ENCODE data around the gene CERCAM.
A peak's percentile ranks its signal among the peaks of the same experiment; 100 is the strongest.

Gene CERCAM, protein sequence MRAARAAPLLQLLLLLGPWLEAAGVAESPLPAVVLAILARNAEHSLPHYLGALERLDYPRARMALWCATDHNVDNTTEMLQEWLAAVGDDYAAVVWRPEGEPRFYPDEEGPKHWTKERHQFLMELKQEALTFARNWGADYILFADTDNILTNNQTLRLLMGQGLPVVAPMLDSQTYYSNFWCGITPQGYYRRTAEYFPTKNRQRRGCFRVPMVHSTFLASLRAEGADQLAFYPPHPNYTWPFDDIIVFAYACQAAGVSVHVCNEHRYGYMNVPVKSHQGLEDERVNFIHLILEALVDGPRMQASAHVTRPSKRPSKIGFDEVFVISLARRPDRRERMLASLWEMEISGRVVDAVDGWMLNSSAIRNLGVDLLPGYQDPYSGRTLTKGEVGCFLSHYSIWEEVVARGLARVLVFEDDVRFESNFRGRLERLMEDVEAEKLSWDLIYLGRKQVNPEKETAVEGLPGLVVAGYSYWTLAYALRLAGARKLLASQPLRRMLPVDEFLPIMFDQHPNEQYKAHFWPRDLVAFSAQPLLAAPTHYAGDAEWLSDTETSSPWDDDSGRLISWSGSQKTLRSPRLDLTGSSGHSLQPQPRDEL

DNA sequence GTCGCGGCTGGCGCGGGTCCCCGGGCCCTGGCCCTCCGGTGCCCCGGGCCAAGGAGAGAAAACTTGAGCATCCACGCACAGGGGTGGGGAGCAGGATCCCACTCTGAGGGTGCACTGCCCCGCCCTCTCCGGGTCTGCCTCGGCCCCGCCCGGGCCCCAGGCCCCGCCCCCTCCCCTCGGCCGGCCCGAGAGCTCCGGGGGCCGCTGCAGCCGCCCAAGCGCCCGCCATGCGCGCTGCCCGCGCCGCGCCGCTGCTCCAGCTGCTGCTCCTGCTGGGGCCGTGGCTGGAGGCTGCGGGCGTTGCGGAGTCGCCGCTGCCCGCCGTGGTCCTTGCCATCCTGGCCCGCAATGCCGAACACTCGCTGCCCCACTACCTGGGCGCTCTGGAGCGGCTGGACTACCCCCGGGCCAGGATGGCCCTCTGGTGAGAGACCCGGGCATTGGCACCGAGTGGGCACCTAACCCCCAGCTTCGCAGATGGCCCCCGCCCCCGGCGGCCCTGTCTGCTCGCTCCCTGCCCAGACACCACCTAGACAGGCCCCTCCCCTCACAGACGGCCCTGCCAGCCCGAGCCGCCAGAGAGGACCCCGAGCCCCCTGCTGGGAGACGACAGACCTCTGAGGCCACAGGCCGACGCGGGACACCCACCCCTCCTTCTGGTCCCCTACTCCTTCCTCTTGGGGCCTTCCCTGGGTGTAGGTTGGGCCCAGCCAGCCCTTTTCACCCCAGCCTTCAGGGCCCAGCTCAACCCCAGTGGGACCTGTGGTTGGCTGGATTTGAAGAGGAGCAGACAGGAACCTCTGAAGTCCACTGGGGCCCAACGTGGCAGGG lies at the start of gene CERCAM:
Gene CERCAM, plus strand, starts transcription at position 207 of the 831 bp plus-strand sequence. Its CDS starts 21 bp downstream, at position 228.
- Histone ChIP-seq H3K36me3 (ENCODE audit: control insufficient read depth in 1 of 2, insufficient read depth in 2 of 2, low read length in 2 of 2) (peaks cover 0 to 3% of the 10 kb centered on the region in 2 donors), H3K4me1 (ENCODE audit: control insufficient read depth in 1 of 2, insufficient read depth in 2 of 2, low read length in 2 of 2) (peaks cover 0 to 25% of the 10 kb centered on the region in 2 donors), H3K27me3 (ENCODE audit: low read depth, low read length) (peaks cover 18% of the 10 kb centered on the region), H3K9me3 (ENCODE audit: control insufficient read depth in 1 of 2, low read length in 2 of 2) (no peaks in the 10 kb centered on the region), H3K27ac (ENCODE audit: low read length) (no peak within 1 kb of the TSS), H3K4me3 (ENCODE audit: low read depth in 1 of 2, low read length in 2 of 2) (peak within 1 kb of the TSS; percentile 48 to 94)

DNA sequence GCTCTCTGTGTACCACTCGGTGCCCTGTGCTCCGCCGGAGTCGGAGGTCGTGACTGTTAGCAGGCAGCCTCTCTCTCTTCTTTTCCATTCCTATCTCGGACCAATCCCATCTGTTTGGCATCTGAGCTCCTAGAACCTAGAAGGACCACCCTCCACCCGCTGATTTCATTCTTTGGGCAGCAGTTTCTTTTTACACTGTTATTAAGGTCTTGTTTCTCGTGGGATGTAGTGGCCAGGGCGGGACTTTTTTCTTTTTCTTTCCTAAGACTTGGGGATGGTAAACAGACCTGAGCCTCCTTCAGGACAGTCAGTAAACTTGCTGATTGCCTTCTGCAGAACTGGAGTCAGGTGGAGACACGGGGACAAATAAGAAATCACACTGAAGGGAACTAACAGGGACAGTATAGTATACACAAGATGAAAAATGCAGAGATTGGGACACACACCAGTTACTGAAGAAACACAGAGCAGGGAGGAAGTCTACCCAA lies 49.0 kb upstream of the CERCAM start:
- Histone ChIP-seq H3K27me3 (ENCODE audit: low read depth, low read length) (no peaks in the 10 kb centered on the region), H3K4me3 (ENCODE audit: low read depth in 1 of 2, low read length in 2 of 2) (peak overlapping the region; percentile 89 to 92), H3K4me1 (ENCODE audit: control insufficient read depth in 1 of 2, insufficient read depth in 2 of 2, low read length in 2 of 2) (peaks cover 5 to 33% of the 10 kb centered on the region in 2 donors), H3K36me3 (ENCODE audit: control insufficient read depth in 1 of 2, insufficient read depth in 2 of 2, low read length in 2 of 2) (peaks cover 4 to 11% of the 10 kb centered on the region in 2 donors), H3K27ac (ENCODE audit: low read length) (peak overlapping the region; percentile 95), H3K9me3 (ENCODE audit: control insufficient read depth in 1 of 2, low read length in 2 of 2) (no peaks in the 10 kb centered on the region)

DNA sequence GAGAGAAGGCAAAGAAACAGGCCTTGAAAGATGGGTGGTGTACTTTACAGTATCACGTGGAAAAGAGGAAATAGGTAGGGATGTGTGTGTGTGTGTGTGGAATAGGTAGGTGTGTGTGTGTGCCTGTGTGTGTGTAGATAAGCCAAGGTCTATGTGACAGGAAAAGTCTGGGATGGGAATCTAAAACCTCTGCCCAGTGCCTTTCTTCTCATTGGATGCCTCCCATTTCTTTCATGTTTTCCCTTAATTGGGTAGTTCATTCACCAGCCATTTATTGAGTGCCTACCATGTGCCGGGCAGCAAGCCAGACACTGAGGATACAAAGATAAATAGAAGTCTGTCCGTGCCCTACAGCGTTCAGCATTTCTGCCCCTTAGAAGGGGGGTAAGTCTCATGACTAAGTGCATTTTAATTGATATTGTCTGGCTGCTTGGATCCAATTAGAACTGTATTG lies 48.4 kb upstream of the CERCAM start:
- Histone ChIP-seq H3K4me3 (ENCODE audit: low read depth in 1 of 2, low read length in 2 of 2) (peak overlapping the region; percentile 89 to 92), H3K27me3 (ENCODE audit: low read depth, low read length) (no peaks in the 10 kb centered on the region), H3K4me1 (ENCODE audit: control insufficient read depth in 1 of 2, insufficient read depth in 2 of 2, low read length in 2 of 2) (peaks cover 5 to 33% of the 10 kb centered on the region in 2 donors), H3K36me3 (ENCODE audit: control insufficient read depth in 1 of 2, insufficient read depth in 2 of 2, low read length in 2 of 2) (peaks cover 4 to 11% of the 10 kb centered on the region in 2 donors), H3K27ac (ENCODE audit: low read length) (peak overlapping the region; percentile 95), H3K9me3 (ENCODE audit: control insufficient read depth in 1 of 2, low read length in 2 of 2) (no peaks in the 10 kb centered on the region)

GRCh38 chr9:128372784-128373183 lies 47.9 kb upstream of the CERCAM start:
- H3K36me3 ChIP-seq (ENCODE audit: control insufficient read depth in 1 of 2, insufficient read depth in 2 of 2, low read length in 2 of 2) = peaks cover 6 to 12% of the 10 kb centered on the region in 2 donors
- no peaks in the 10 kb centered on the region for H3K27me3 ChIP-seq (ENCODE audit: low read depth, low read length)
- H3K4me1 ChIP-seq (ENCODE audit: control insufficient read depth in 1 of 2, insufficient read depth in 2 of 2, low read length in 2 of 2) = peaks cover 5 to 33% of the 10 kb centered on the region in 2 donors
- H3K9me3 ChIP-seq (ENCODE audit: control insufficient read depth in 1 of 2, low read length in 2 of 2) = no peaks in the 10 kb centered on the region
- H3K4me3 ChIP-seq (ENCODE audit: low read depth in 1 of 2, low read length in 2 of 2) = peak overlapping the region in 1 of 2 donors; percentile 92
- H3K27ac ChIP-seq (ENCODE audit: low read length) = peak overlapping the region; percentile 95

DNA sequence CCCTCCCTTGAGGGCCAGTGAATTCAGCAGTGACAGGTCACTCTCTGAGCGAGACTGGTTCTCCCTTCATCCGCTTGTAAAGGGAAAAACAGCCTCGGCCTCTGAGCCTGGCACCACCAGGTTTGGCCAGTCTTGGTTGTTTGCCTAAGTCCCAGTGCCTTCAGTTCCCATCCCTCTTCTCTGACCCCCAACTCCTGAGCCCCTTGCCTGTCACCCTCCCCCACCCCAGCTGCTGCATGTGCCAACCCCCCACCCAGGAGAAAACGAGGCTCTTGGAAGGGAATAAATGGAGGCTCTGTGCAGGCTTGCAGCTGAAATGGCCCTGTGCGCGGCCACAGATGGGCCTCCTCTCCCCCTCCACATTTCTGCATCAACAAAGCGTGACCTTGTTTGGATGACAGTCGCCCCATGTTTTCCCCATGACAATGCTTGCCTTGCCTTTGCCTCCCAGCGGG lies 46.4 kb upstream of the CERCAM start:
- Histone ChIP-seq H3K27me3 (ENCODE audit: low read depth, low read length) (no peaks in the 10 kb centered on the region), H3K4me1 (ENCODE audit: control insufficient read depth in 1 of 2, insufficient read depth in 2 of 2, low read length in 2 of 2) (peaks cover 5 to 33% of the 10 kb centered on the region in 2 donors), H3K27ac (ENCODE audit: low read length) (no peak overlapping the region)

DNA sequence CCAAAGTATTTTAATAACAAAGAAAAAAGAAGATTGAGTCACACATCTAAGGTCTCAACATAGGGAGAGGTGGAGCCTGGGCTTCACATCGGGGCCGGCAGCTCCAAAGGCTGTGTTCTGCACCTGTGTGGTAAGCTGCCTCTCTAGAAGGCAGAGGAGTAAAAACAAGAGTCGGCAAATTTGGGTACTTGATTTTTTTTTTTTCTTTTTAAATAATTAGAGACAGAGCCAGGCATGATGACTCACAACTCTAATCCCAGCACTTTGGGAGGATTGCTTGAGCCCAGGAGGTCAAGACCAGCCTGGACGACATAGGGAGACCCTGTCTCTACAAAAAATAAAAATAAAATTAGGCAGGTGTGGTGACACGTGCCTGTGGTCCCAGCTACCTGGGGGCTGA lies 44.8 kb upstream of the CERCAM start:
- peaks cover 8 to 30% of the 10 kb centered on the region in 2 donors for H3K36me3 ChIP-seq (ENCODE audit: control insufficient read depth in 1 of 2, insufficient read depth in 2 of 2, low read length in 2 of 2)
- peaks cover 0 to 28% of the 10 kb centered on the region in 2 donors for H3K4me1 ChIP-seq (ENCODE audit: control insufficient read depth in 1 of 2, insufficient read depth in 2 of 2, low read length in 2 of 2)
- H3K4me3 ChIP-seq (ENCODE audit: low read depth in 1 of 2, low read length in 2 of 2) = no peak overlapping the region
- H3K27ac ChIP-seq (ENCODE audit: low read length) = no peak overlapping the region
- H3K9me3 ChIP-seq (ENCODE audit: control insufficient read depth in 1 of 2, low read length in 2 of 2) = no peaks in the 10 kb centered on the region
- H3K27me3 ChIP-seq (ENCODE audit: low read depth, low read length) = no peaks in the 10 kb centered on the region

More for the DNA sequence above, 46.4 kb upstream of the CERCAM start:
- Histone ChIP-seq H3K9me3 (ENCODE audit: control insufficient read depth in 1 of 2, low read length in 2 of 2) (no peaks in the 10 kb centered on the region), H3K36me3 (ENCODE audit: control insufficient read depth in 1 of 2, insufficient read depth in 2 of 2, low read length in 2 of 2) (peaks cover 8 to 25% of the 10 kb centered on the region in 2 donors), H3K4me3 (ENCODE audit: low read depth in 1 of 2, low read length in 2 of 2) (no peak overlapping the region)

- Histone ChIP-seq H3K4me3 (ENCODE audit: low read depth in 1 of 2, low read length in 2 of 2) (no peak overlapping the region), H3K36me3 (ENCODE audit: control insufficient read depth in 1 of 2, insufficient read depth in 2 of 2, low read length in 2 of 2) (peaks cover 15 to 59% of the 10 kb centered on the region in 2 donors), H3K4me1 (ENCODE audit: control insufficient read depth in 1 of 2, insufficient read depth in 2 of 2, low read length in 2 of 2) (peaks cover 0 to 12% of the 10 kb centered on the region in 2 donors), H3K27ac (ENCODE audit: low read length) (no peak overlapping the region), H3K9me3 (ENCODE audit: control insufficient read depth in 1 of 2, low read length in 2 of 2) (no peaks in the 10 kb centered on the region), H3K27me3 (ENCODE audit: low read depth, low read length) (no peaks in the 10 kb centered on the region)
Measured at GRCh38 chr9:128382261-128382660, 38.4 kb upstream of the CERCAM start.

DNA sequence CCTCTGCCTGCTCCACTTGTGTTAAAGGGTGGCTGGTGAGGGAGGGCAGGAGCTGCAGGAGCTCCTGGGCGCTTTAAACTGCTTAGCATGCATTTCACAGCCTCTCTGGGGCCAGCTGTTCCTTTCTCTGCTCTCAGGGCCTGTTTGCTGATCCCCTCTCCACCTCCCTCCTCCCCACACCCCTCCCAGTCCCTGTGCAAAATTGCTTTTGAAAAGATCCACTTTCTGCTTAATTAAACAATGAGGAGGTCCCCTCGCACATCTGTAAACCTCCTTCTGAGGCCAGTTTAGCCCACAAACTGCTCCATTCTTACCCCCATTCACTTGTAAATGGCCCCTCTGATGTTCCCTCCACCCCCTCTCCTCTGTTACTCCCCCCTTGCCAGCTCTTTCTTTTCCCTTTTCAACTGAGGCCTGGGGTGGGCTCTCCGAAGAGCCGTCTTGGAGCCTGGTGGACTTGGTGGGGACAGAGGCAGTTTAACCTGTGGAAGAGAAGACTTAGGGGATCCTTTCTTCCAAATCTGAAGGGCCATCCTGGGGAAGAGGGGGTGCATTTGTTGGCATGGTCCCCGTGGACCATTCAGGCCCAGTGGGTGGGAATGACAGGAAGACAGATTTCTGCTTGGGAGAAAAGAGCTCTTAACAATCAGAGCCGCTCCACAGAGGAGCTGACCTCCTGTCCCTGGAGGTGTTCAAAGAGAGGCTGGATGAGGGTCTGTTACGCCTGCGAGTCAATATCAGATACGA lies 37.5 kb upstream of the CERCAM start:
- Histone ChIP-seq H3K36me3 (ENCODE audit: control insufficient read depth in 1 of 2, insufficient read depth in 2 of 2, low read length in 2 of 2) (peaks cover 20 to 64% of the 10 kb centered on the region in 2 donors), H3K4me1 (ENCODE audit: control insufficient read depth in 1 of 2, insufficient read depth in 2 of 2, low read length in 2 of 2) (peaks cover 0 to 12% of the 10 kb centered on the region in 2 donors), H3K27me3 (ENCODE audit: low read depth, low read length) (no peaks in the 10 kb centered on the region), H3K9me3 (ENCODE audit: control insufficient read depth in 1 of 2, low read length in 2 of 2) (no peaks in the 10 kb centered on the region), H3K27ac (ENCODE audit: low read length) (no peak overlapping the region), H3K4me3 (ENCODE audit: low read depth in 1 of 2, low read length in 2 of 2) (no peak overlapping the region)

GRCh38 chr9:128383791-128384190 lies 36.9 kb upstream of the CERCAM start:
- H3K27me3 ChIP-seq (ENCODE audit: low read depth, low read length) = no peaks in the 10 kb centered on the region
- peaks cover 0 to 12% of the 10 kb centered on the region in 2 donors for H3K4me1 ChIP-seq (ENCODE audit: control insufficient read depth in 1 of 2, insufficient read depth in 2 of 2, low read length in 2 of 2)
- H3K4me3 ChIP-seq (ENCODE audit: low read depth in 1 of 2, low read length in 2 of 2) = no peak overlapping the region
- no peak overlapping the region for H3K27ac ChIP-seq (ENCODE audit: low read length)
- H3K9me3 ChIP-seq (ENCODE audit: control insufficient read depth in 1 of 2, low read length in 2 of 2) = no peaks in the 10 kb centered on the region
- H3K36me3 ChIP-seq (ENCODE audit: control insufficient read depth in 1 of 2, insufficient read depth in 2 of 2, low read length in 2 of 2) = peaks cover 26 to 66% of the 10 kb centered on the region in 2 donors

GRCh38 chr9:128384801-128385495 lies 35.7 kb upstream of the CERCAM start:
- H3K27ac ChIP-seq (ENCODE audit: low read length) = no peak overlapping the region
- peaks cover 30 to 71% of the 10 kb centered on the region in 2 donors for H3K36me3 ChIP-seq (ENCODE audit: control insufficient read depth in 1 of 2, insufficient read depth in 2 of 2, low read length in 2 of 2)
- H3K4me1 ChIP-seq (ENCODE audit: control insufficient read depth in 1 of 2, insufficient read depth in 2 of 2, low read length in 2 of 2) = peaks cover 0 to 12% of the 10 kb centered on the region in 2 donors
- no peak overlapping the region for H3K4me3 ChIP-seq (ENCODE audit: low read depth in 1 of 2, low read length in 2 of 2)
- no peaks in the 10 kb centered on the region for H3K27me3 ChIP-seq (ENCODE audit: low read depth, low read length)
- no peaks in the 10 kb centered on the region for H3K9me3 ChIP-seq (ENCODE audit: control insufficient read depth in 1 of 2, low read length in 2 of 2)

Data from muscle layer of duodenum (tissue), 2 donors.